ENCODE results near the gene CMTR1.
"Not testable (repeated sequence)": the region's sequence is repeated elsewhere in the genome, so short reads cannot be mapped to it uniquely, and the experiment has no call there.

CMTR1 gene, protein sequence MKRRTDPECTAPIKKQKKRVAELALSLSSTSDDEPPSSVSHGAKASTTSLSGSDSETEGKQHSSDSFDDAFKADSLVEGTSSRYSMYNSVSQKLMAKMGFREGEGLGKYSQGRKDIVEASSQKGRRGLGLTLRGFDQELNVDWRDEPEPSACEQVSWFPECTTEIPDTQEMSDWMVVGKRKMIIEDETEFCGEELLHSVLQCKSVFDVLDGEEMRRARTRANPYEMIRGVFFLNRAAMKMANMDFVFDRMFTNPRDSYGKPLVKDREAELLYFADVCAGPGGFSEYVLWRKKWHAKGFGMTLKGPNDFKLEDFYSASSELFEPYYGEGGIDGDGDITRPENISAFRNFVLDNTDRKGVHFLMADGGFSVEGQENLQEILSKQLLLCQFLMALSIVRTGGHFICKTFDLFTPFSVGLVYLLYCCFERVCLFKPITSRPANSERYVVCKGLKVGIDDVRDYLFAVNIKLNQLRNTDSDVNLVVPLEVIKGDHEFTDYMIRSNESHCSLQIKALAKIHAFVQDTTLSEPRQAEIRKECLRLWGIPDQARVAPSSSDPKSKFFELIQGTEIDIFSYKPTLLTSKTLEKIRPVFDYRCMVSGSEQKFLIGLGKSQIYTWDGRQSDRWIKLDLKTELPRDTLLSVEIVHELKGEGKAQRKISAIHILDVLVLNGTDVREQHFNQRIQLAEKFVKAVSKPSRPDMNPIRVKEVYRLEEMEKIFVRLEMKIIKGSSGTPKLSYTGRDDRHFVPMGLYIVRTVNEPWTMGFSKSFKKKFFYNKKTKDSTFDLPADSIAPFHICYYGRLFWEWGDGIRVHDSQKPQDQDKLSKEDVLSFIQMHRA

DNA sequence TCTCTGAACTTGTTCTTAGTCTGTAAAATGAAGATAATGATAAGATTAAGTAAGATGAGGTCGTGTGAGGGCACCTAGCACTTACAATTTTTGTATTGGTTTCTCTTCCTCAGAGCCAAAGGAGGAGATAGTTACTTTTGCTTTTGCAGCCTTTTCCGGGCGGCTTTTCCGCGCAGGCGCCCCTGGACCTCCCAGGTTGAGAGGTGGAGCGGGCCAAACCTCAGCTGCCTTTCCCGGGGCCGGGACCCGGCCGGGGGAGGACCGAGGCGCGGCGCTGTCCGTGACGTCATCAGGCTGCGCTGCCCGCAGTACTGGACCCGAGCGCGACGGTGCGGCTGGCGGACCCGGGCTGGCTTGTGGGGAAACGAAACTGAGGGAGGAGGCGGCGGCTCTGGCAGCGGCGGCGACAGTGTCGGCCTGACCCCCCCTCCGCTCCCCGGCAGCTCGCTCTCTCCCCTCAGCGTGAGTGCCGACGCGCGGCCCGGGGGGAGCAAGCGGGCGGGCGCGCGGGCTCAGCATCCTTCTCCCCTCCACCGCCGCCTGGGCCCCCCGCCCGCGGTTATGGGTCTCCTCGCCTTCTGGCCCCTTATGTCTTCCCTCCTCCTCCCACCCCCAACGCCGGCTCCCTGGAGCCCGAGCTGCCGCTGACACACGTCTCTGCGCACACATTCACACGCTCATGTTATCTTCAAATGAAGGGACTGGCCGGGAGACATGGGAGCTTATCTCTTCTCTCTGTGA lies at the start of gene CMTR1:
CMTR1 (plus strand) TSS at position 306 of the 741 bp plus-strand sequence. CDS start 2,409 bp downstream, outside the sequence.
- peak; percentile 46 to 86 for DNase-seq

- DNase-seq = no peak
Measured at GRCh38 chr6:37388578-37388977, 44.4 kb upstream of the CMTR1 start.

GRCh38 chr6:37389857-37390256 lies 43.2 kb upstream of the CMTR1 start:
- DNase-seq = no peak

DNA sequence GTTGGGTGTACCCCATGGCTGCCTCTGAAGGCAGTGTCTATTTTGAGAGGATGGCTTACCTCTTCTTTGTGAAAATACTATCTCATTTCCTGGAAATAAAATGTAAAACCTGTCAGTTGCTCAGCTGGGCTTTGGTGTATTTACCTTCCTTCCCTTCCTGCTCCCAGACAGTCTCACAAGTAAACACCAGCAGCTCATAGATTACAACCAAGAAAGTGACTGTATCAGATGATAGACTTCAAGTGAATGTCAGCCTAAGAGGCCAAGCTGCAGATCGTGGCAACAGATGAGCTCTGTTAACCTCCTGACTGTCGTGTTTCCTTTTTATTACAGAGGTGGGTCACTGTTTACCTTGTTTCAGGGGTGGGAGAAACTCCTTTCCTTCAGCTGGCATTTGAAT lies 41.9 kb upstream of the CMTR1 start:
- DNase-seq = no peak

DNA sequence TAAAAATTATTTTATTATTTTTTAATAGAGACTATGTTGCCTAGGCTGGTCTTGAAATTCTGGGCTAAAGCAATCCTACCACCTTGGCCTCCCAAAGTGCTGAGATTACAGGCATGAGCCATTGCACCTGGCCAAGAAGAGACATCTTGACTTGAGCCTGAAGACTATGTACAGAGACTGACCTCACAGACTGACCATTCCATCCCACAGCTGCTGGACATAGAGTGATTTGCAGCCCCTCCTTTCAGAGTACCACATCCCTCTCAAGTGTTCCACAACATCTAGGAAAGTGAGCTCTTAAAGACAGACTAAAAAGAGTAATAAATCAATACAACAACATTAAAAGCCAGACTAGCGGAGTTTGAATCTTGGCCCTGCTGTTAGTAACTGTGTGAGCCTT lies 40.2 kb upstream of the CMTR1 start:
- no peak for DNase-seq

- DNase-seq = no peak
Measured at GRCh38 chr6:37393381-37393929, 39.6 kb upstream of the CMTR1 start.

DNA sequence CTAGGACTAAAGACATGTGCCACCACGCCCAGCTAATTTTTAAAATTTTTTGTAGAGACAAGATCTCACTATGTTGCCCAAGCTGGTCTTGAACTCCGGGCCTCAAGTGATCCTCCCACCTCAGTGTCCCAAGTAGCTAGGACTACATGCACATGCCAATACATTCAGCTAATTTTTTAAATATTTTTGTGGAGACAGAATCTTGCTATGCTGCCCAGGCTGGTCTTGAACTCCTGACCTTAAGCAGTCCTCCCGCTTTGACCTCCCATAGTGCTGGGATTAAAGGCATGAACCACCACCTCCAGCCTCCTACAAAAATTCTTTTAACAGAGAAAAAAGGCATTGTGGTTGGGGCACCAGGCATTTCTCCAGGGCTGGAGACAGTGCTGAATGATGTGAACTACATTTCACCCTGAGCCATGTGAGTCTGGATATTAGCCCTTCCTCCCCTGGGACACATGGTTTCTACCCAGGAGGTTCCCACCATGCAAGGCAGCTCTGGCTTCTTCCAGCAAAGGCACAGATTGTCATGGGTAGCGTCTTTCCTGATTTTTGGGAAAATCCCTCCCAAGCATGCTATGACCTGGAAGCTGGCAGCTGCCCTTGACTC lies 36.3 kb upstream of the CMTR1 start:
- DNase-seq = no peak

DNA sequence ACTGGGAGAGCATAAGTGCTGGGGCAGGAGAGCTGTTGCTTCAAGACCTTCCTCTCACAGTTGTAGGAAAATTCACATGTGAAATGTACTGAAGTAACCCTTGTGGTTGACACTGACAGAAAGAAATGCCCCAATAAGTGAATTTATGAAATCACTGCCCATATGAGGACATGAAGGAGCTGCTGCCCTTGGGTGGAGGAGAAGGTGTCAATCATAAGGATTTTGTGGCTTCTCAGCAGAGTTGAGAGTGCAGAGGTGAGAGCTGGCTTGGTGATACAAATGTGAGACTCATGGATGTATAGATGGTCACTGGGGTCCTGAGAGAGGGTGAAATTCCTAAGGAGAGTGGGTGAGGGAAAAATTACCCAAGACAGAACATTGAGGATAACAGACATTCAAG lies 33.9 kb upstream of the CMTR1 start:
- DNase-seq = no peak

DNA sequence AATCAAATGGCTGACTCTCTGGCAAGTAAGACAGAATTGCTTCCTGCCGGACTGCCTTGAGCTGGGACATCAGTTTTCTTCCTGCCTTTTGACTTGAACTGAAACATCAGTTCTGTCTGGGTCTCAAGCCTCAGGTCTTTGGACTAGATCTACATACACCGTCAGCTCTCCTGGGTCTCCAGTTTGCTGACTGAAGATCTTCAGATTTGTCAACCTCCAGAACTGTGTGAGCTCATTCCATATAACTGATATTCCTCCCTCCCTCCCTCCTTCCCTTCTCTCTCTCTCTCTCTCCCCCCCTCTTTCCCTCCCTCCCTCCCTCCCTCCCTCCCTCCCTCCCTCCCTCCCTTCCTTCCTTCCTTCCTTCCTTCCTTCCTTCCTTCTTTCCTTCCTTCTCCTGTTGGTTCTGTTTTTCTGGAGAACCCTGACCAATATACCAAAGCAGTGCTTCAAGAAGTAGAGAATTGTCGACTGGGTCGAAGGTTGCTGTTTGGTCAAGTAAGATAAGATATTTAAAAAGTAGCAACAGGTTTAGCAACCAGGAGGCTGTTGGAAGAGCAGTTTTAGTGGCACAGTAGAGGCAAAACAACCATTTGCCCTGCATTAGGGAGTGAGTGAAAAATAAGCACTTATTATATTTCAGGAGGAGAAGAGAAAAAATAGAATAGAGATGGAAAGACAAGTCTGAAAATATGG lies 33.1 kb upstream of the CMTR1 start:
- no peak for DNase-seq

- DNase-seq = not testable (repeated sequence)
Measured at GRCh38 chr6:37401658-37402057, 31.4 kb upstream of the CMTR1 start.

DNA sequence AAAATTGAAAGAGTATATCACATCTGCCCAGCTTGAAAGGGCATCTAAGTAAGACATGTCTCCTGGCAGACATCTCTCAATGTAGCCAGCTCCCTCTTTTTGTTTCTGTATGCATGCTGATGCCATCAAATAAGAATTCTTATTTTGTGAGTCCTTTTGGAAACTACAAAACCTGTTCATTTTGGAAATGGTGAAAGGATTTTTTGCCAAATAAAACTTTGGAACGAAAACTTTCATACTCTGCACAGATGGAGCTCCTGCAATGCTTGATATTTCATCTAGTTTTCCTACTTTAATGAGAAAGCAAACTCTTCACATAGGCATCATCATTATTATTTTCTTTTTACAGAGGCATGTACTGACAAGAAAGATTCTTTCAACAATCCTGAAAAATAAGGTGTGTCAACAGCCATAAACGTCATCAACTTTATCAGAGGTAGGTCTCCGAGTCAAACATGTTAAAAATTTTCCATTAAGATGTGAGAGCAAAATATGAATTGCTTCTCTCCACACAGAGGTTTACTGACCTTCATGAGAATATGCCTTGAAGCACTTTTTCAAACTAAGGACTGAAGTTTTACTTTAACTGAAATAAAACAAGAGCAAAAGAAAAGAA lies 26.2 kb upstream of the CMTR1 start:
- DNase-seq = no peak

GRCh38 chr6:37407948-37408347 lies 25.1 kb upstream of the CMTR1 start:
- no peak for DNase-seq

DNA sequence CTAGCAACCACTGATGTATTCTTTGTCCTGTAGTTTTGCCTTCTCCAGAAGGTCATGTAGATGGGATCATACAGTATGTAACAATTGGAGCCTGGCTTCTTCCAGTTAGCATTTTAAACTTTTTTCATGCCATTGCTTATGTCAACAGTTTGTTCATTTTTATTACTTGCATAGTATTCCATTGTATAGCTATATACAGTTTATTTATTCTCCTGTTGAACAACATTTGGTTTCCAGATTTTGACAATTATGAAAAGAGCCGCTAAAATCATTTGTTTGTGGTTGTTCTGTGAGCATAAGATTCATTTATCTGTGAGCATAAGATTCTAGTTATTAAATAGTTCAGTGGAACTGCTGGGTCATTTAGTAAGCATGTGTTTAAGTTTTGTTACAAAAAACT lies 23.5 kb upstream of the CMTR1 start:
- DNase-seq = no peak

DNA sequence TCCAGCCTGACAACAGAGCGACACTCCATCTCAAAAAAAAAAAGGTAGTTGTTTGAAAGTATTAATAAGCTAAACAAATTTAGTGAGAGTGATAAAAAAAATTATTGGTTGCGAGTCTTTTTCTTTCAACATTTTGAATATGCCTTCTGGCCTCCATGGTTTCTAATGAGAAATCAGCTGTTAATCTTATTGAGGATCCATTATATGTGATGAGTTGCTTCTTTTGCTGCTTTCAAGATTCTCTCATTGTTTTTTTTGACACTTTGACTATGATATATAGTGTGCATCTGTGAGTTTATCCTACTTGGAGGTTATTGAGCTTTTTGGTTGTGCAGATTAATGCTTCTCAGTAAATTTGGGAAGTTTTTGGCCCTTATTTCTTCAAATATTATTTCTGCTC lies 15.6 kb upstream of the CMTR1 start:
- no peak for DNase-seq

- no peak for DNase-seq
Measured at GRCh38 chr6:37418722-37419121, 14.3 kb upstream of the CMTR1 start.

DNA sequence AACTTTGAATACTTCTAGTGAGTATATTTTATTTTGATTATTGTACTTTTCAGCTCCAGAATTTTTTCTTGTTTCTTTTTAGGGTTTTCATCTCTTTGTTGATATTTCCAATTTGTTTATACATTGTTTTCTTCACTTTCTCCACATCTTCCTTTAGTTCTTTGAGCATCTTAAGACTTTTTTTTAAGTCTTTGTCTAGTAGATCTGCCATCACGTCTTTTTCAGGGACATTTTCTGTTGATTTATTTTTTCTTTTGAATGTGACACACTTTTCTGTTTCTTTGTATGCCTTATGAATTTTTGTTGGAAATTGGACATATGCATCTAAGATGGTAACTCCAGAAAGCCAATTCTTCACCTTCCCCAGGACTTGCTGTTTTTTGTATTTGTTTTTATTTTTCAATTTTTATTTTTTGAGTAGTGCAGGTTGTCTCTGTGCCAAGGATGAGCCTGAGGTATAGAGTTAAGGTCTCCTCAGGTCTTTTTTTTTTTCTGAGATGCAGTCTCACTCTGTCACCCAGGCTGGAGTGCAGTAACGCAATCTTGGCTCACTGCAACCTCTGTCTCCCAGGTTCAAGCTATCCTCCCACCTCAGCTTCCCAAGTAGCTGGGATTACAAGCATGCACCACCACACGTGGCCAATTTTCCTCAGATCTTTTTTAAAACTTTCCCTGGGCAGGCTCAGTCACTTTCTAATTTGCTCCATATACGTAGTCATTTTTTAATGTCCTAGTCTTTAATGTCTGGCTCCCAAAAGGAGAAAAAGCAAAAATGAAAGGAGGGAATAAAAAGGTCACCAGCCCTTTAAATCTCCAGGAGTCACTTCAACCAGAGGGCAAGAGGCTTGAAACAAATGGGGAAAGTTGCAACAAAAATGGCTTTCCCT lies 6.7 kb upstream of the CMTR1 start:
- no peak for DNase-seq

DNA sequence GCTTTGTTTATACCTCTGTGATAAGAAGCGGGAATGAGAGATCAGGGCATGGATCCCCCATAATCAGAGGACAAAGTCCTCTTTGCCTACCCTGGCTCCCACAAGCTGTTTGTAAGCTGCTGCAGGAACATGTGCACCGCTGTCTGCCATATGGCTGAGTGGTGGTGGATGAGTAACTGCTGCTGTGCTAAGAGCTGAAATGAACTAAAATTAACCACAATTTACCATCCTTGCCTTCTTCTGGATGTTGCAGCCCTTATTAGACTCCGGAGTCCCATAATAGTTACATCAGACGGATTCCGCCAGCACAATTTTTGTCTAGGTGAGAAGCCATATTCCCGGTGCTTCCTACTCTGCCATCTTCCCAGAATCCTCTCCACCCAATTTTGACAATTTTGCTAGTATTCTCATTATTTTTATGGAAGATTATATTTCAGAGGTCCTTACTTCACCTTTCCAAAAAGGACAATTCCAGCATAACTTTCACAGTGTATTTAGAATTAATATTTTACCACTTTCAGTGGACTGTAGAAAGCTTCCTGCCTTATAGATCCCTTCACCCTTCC lies 6.0 kb upstream of the CMTR1 start:
- no peak for DNase-seq

DNA sequence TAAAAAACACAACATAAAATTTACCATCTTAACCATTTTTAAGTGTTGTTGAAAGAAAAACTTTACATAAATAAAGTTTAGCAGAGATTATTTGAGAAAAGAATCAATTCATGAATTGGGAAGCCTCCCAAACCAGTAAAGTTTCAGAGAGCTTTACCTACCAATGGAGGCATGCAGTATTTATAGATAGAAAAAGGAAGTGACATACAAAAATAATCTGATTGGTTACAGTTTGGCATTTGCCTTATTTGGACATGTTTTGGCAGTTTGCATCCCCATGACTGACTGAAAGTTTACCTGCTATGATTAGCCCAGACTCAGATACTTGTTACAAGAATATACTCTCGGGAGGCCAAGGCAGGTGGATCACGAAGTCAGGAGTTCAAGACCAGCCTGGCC lies 3.7 kb upstream of the CMTR1 start:
- DNase-seq = no peak

DNA sequence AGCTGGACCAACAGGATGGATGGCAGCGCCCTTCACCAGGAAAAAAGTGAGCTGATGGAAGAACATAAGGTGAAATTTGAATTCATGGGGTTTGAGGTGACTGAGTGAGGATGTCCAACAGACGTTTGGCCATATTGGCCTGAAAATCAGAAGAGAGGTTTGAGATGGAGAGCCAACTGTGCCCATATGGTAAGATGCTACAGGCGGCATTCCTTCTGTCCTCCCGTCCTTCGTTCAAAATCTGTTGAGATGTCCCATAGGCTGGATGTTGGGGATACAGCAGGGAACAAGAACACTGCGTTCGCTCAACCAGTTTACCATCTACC lies 468 bp upstream of the CMTR1 start:
- no peak for DNase-seq

DNA sequence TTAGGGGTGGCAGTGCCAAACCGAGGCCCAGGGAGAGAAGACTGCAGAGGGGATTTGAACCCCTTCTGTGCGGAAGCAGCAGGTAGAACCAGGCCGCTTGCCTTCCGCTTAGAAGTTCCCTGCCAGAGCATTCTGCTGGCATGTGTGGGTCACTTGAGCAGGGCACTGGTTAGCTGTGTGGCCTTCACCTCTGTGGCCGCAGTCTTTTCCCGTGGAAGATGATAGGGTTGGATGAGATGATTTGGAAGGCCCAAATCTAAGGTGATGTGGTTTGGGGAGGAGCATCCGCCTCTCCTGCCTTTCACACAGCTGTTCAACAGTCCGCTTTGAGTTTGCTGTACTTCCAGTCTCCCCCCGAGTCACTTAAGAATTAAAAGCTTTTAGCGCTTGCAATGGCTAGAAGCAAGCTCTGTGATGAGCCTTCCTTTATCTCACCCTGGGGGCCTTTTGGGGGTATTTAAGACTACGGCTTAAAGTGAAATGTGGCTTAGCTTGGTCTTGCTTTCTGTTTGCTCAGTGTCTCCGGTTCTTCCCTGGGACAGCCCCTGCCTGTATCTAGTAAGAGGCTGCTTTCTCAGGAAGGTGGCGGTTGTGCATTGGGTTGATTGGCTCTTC lies 743 bp downstream of the CMTR1 start:
- peak in 1 of 2 experiments; percentile 12 for DNase-seq
